ENCODE measurements around the gene RPA3.

Gene RPA3

DNA sequence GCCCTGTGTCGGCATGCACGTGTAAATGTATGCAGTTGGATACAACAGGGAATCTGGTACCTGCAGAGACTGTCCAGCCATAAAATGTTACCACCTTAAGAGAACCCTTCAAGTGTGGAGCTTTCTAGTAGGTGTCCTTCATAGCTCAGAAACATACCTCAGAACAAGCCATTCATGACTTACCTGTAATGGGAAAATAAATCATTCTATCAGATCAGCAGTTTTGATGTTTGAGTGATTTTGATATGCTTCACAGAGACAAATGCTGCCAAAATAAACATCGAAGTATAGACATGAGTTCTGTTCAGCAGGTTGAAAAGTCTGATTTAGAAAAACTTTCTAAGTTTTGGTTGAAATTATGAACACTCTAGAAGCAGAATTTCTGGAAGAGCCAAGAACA lies 111.4 kb downstream of the RPA3 start:
- Histone ChIP-seq H3K4me3 (ENCODE audit: low read length in 2 of 2) (no peak overlapping the region), H2BK15ac (ENCODE audit: low read length) (no peak overlapping the region), H3K79me1 (ENCODE audit: low read depth, low read length) (no peaks in the 10 kb centered on the region), H2AK5ac (ENCODE audit: low read depth, low read length) (no peak overlapping the region), H3K9me3 (replicated peaks in 1 of 2; ENCODE audit: control insufficient read depth in 2 of 2, insufficient read depth in 1 of 2, low read depth in 1 of 2, low read length in 2 of 2) (no peaks in the 10 kb centered on the region), H3K14ac (ENCODE audit: low read length) (no peak overlapping the region), H3K18ac (ENCODE audit: low read length) (no peak overlapping the region), H2AFZ (ENCODE audit: low read length) (no peak overlapping the region), H4K91ac (ENCODE audit: low read depth, low read length, poor library complexity) (no peak overlapping the region), H2BK12ac (ENCODE audit: low read length) (no peak overlapping the region), H2BK5ac (ENCODE audit: low read length) (no peak overlapping the region), H3K4me1 (ENCODE audit: control insufficient read depth in 2 of 2, insufficient read depth in 1 of 2, low read depth in 1 of 2, low read length in 2 of 2) (no peaks in the 10 kb centered on the region), H3K4ac (ENCODE audit: low read length) (no peak overlapping the region), H4K8ac (ENCODE audit: low read depth, low read length) (no peak overlapping the region), H2BK120ac (ENCODE audit: low read depth, low read length) (no peak overlapping the region), H3K27me3 (ENCODE audit: control insufficient read depth in 3 of 3, insufficient read depth in 3 of 3, low read depth in 1 of 3, low read length in 3 of 3) (no peaks in the 10 kb centered on the region), H3K9ac (ENCODE audit: low read depth, low read length, poor library complexity) (no peak overlapping the region), H3K36me3 (replicated peaks in 1 of 2; ENCODE audit: control insufficient read depth in 2 of 2, insufficient read depth in 2 of 2, low read length in 2 of 2) (peaks cover 0 to 44% of the 10 kb centered on the region in 2 donors), H3K23ac (ENCODE audit: low read depth, low read length, poor library complexity) (no peak overlapping the region), H3K4me2 (ENCODE audit: insufficient read depth, low read length, poor library complexity, severe bottlenecking) (no peak overlapping the region), H3K27ac (replicated peaks; ENCODE audit: low read length) (no peak overlapping the region)
- WGBS, 2 donors (ENCODE audit: extremely low coverage in 2 of 2, insufficient read length in 2 of 2, insufficient replicate concordance in 1 of 2), result no CpG with 5 or more reads among the region's 3 CpGs
- no peak for DNase-seq (ENCODE audit: low spot score)

- Histone ChIP-seq H2BK12ac (ENCODE audit: low read length) (no peak overlapping the region), H3K27ac (replicated peaks; ENCODE audit: low read length) (no peak overlapping the region), H2BK5ac (ENCODE audit: low read length) (no peak overlapping the region), H3K79me1 (ENCODE audit: low read depth, low read length) (no peaks in the 10 kb centered on the region), H3K9me3 (replicated peaks in 1 of 2; ENCODE audit: control insufficient read depth in 2 of 2, insufficient read depth in 1 of 2, low read depth in 1 of 2, low read length in 2 of 2) (peaks cover 4 to 19% of the 10 kb centered on the region in 2 donors), H3K9ac (ENCODE audit: low read depth, low read length, poor library complexity) (no peak overlapping the region), H2AFZ (ENCODE audit: low read length) (no peak overlapping the region), H3K4me1 (ENCODE audit: control insufficient read depth in 2 of 2, insufficient read depth in 1 of 2, low read depth in 1 of 2, low read length in 2 of 2) (no peaks in the 10 kb centered on the region), H4K8ac (ENCODE audit: low read depth, low read length) (no peak overlapping the region), H4K91ac (ENCODE audit: low read depth, low read length, poor library complexity) (no peak overlapping the region), H2AK5ac (ENCODE audit: low read depth, low read length) (no peak overlapping the region), H2BK15ac (ENCODE audit: low read length) (no peak overlapping the region), H2BK120ac (ENCODE audit: low read depth, low read length) (no peak overlapping the region), H3K18ac (ENCODE audit: low read length) (no peak overlapping the region), H3K14ac (ENCODE audit: low read length) (no peak overlapping the region), H3K36me3 (replicated peaks in 1 of 2; ENCODE audit: control insufficient read depth in 2 of 2, insufficient read depth in 2 of 2, low read length in 2 of 2) (peaks cover 5 to 80% of the 10 kb centered on the region in 2 donors), H3K4me3 (ENCODE audit: low read length in 2 of 2) (no peak overlapping the region), H3K27me3 (ENCODE audit: control insufficient read depth in 3 of 3, insufficient read depth in 3 of 3, low read depth in 1 of 3, low read length in 3 of 3) (no peaks in the 10 kb centered on the region), H3K23ac (ENCODE audit: low read depth, low read length, poor library complexity) (no peak overlapping the region), H3K4me2 (ENCODE audit: insufficient read depth, low read length, poor library complexity, severe bottlenecking) (no peak overlapping the region), H3K4ac (ENCODE audit: low read length) (no peak overlapping the region)
- no CpG with 5 or more reads among the region's 5 CpGs for WGBS, 2 donors (ENCODE audit: extremely low coverage in 2 of 2, insufficient read length in 2 of 2, insufficient replicate concordance in 1 of 2)
- DNase-seq (ENCODE audit: low spot score), result no peak
Measured at GRCh38 chr7:7596176-7596575, 122.2 kb downstream of the RPA3 start.

DNA sequence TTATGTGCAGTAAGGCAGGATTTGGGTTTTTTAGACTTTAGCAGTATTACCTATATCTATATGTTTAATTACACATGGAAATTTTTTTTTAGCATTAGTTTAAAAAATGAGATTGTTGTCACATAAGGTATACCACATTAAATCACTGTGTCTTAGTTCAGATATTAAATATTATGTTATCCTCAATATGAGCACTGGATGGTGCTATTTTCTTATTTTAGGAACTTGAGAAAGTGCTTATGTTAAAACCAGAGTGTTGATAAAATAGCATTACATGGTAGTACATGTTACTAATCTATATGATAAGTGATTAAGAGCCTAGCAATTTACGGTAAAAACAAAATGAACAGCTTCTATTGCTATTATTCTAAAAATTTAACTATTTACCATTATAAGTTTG lies 123.0 kb downstream of the RPA3 start:
- DNase-seq (ENCODE audit: low spot score), result no peak
- no peak overlapping the region for H3K9ac ChIP-seq (ENCODE audit: low read depth, low read length, poor library complexity)
- no CpG with 5 or more reads among the region's 1 CpG for WGBS, 2 donors (ENCODE audit: extremely low coverage in 2 of 2, insufficient read length in 2 of 2, insufficient replicate concordance in 1 of 2)
- no peak overlapping the region for H2AFZ ChIP-seq (ENCODE audit: low read length)
- H4K91ac ChIP-seq (ENCODE audit: low read depth, low read length, poor library complexity), result no peak overlapping the region
- H2BK120ac ChIP-seq (ENCODE audit: low read depth, low read length), result no peak overlapping the region
- H3K79me1 ChIP-seq (ENCODE audit: low read depth, low read length), result no peaks in the 10 kb centered on the region
- H3K4me1 ChIP-seq (ENCODE audit: control insufficient read depth in 2 of 2, insufficient read depth in 1 of 2, low read depth in 1 of 2, low read length in 2 of 2), result no peaks in the 10 kb centered on the region
- H3K27me3 ChIP-seq (ENCODE audit: control insufficient read depth in 3 of 3, insufficient read depth in 3 of 3, low read depth in 1 of 3, low read length in 3 of 3), result no peaks in the 10 kb centered on the region
- H2BK5ac ChIP-seq (ENCODE audit: low read length), result no peak overlapping the region
- H3K4ac ChIP-seq (ENCODE audit: low read length), result no peak overlapping the region
- no peak overlapping the region for H3K23ac ChIP-seq (ENCODE audit: low read depth, low read length, poor library complexity)
- no peak overlapping the region for H3K4me2 ChIP-seq (ENCODE audit: insufficient read depth, low read length, poor library complexity, severe bottlenecking)
- H3K9me3 ChIP-seq (replicated peaks in 1 of 2; ENCODE audit: control insufficient read depth in 2 of 2, insufficient read depth in 1 of 2, low read depth in 1 of 2, low read length in 2 of 2), result peaks cover 4 to 19% of the 10 kb centered on the region in 2 donors
- peaks cover 5 to 87% of the 10 kb centered on the region in 2 donors for H3K36me3 ChIP-seq (replicated peaks in 1 of 2; ENCODE audit: control insufficient read depth in 2 of 2, insufficient read depth in 2 of 2, low read length in 2 of 2)
- no peak overlapping the region for H3K18ac ChIP-seq (ENCODE audit: low read length)
- no peak overlapping the region for H2AK5ac ChIP-seq (ENCODE audit: low read depth, low read length)
- H3K27ac ChIP-seq (replicated peaks; ENCODE audit: low read length), result no peak overlapping the region
- no peak overlapping the region for H4K8ac ChIP-seq (ENCODE audit: low read depth, low read length)
- no peak overlapping the region for H2BK12ac ChIP-seq (ENCODE audit: low read length)
- H3K4me3 ChIP-seq (ENCODE audit: low read length in 2 of 2), result no peak overlapping the region
- no peak overlapping the region for H2BK15ac ChIP-seq (ENCODE audit: low read length)
- no peak overlapping the region for H3K14ac ChIP-seq (ENCODE audit: low read length)

Data from neuronal stem cell (in vitro differentiated cells).